OCI-LY3 (cell line): ENCODE measurements around the gene MCTP2.

Source experiments
- H2AFZ ChIP-seq: fragments of 200-600, 300-600 bp; shearing (Covaris generic); 2 replicates; pipeline ENCODE4 v1.6.0; 2014; ENCODE audit warnings: antibody characterized with exemption, low read depth, low read length
- H3K27ac ChIP-seq: fragments of 200-600, 300-600 bp; sonication (generic); 2 replicates; pipeline ENCODE4 v1.5.1; 2014; ENCODE audit warnings: mild to moderate bottlenecking, low read length, moderate library complexity, mixed read lengths
- H3K27me3 ChIP-seq: fragments of 200-600, 300-600 bp; sonication (generic); 2 replicates; pipeline ENCODE4 v1.6.1; 2014; ENCODE audit warnings: low read depth, low read length, mixed read lengths
- H3K36me3 ChIP-seq: fragments of 200-600, 300-600 bp; sonication (generic); replicated peaks from 2 replicates; pipeline ENCODE3; 2014; ENCODE audit warnings: low read depth, low read length, mixed read lengths
- H3K4me1 ChIP-seq: fragments of 300-600, 200-600 bp; sonication (generic); 2 replicates; pipeline ENCODE4 v1.6.1; 2014; ENCODE audit warnings: low read length, mixed read lengths
- H3K4me2 ChIP-seq: fragments of 200-600, 300-600 bp; sonication (generic); 2 replicates; pipeline ENCODE4 v1.6.1; 2014; ENCODE audit warnings: low read length, mixed read lengths
- H3K4me3 ChIP-seq: fragments of 300-600, 200-600 bp; sonication (generic); 2 replicates; pipeline ENCODE4 v1.5.1; 2014; ENCODE audit warnings: antibody characterized with exemption, mild to moderate bottlenecking, low read length, moderate library complexity
- H3K79me2 ChIP-seq: fragments of 300-600, 200-600 bp; shearing (Covaris generic); 2 replicates; pipeline ENCODE4 v1.6.1; 2014; ENCODE audit warnings: mild to moderate bottlenecking, low read length, mixed read lengths
- H3K9ac ChIP-seq: fragments of 300-600, 200-600 bp; shearing (Covaris generic); 2 replicates; pipeline ENCODE4 v1.6.0; 2014; ENCODE audit warnings: mild to moderate bottlenecking, low read length, moderate library complexity
- H3K9me3 ChIP-seq: fragments of 200-600, 300-600 bp; shearing (Covaris generic); 2 replicates; pipeline ENCODE4 v1.6.1; 2014; ENCODE audit warnings: low read length, mixed read lengths; ENCODE audit not compliant: insufficient read depth
- H4K20me1 ChIP-seq: fragments of 200-600, 300-600 bp; sonication (generic); 2 replicates; pipeline ENCODE4 v1.6.1; 2016; ENCODE audit warnings: low read length, mixed read lengths; ENCODE audit not compliant: insufficient read depth
- CTCF ChIP-seq: fragments of 200-600, 300-600 bp; sonication (generic); IDR thresholded peaks from 2 replicates; pipeline ENCODE4 v1.5.1; 2014; ENCODE audit warnings: antibody characterized with exemption, low read length, low read depth
- EZH2phosphoT487 ChIP-seq: fragments of 200-600 bp; shearing (Covaris generic); IDR thresholded peaks from 2 replicates; pipeline ENCODE4 v1.6.1; 2018; ENCODE audit warnings: antibody characterized with exemption, mixed run types, low read depth

Gene MCTP2

DNA sequence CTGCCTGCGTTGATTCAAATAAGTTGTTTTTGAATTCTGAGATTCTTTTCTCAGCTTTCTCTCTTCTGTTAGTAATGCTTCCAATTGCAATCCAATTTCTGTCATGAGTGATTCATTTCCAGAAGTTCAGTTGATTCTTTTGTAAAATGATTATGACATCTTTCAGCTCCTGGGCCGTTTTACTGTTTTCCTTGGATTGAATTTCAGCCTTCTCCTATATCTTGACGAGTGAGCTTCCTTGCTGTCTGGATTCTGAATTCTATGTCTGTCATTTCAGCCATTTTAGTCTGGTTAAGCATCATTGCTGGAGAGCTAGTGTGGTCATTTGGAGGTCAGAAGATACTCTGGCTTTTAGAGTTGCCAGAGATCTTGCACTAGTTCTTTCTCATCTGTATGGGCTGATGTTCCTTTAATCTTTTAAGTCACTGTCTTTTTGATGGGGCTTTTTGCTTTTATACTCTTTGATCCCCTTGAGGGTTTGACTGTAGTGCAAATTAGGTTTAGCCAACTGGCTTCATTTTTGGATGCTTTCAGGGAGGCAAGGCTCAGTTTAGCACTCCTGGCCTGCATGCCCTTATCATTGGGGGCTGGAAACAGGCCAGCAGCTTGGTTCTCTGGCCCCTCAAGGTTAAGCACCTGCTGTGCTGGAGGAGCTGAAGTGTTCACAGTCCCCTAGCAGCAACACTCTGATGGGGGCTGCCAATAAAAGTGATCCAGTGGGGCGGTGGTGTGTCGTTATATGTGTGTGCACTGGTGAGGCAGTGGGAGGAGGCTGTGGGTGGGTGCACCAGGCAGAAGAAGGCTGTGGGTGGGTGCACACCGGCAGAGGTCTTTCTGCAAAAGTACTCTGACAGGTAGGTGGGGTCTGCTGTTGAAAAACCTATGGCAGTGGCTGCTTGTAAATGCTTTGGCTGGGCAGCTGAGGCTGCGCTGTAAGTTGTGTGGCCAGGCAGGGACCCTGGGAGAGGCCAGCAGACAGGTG is 51.2 kb downstream of the MCTP2 start:
- Histone ChIP-seq H3K4me3 (no peak overlapping the region), H2AFZ (no peak overlapping the region), H3K4me2 (no peak overlapping the region), H3K27me3 (no peaks in the 10 kb centered on the region; the same call in 1 of the 2 replicates), H4K20me1 (no peaks in the 10 kb centered on the region), H3K4me1 (peaks cover 14% of the 10 kb centered on the region), H3K9me3 (peaks cover 3% of the 10 kb centered on the region; the same call in 1 of the 2 replicates), H3K36me3 (no peaks in the 10 kb centered on the region), H3K27ac (no peak overlapping the region), H3K9ac (no peak overlapping the region), H3K79me2 (no peaks in the 10 kb centered on the region)
- TF ChIP-seq CTCF (no peak), EZH2phosphoT487 (no peak)

DNA sequence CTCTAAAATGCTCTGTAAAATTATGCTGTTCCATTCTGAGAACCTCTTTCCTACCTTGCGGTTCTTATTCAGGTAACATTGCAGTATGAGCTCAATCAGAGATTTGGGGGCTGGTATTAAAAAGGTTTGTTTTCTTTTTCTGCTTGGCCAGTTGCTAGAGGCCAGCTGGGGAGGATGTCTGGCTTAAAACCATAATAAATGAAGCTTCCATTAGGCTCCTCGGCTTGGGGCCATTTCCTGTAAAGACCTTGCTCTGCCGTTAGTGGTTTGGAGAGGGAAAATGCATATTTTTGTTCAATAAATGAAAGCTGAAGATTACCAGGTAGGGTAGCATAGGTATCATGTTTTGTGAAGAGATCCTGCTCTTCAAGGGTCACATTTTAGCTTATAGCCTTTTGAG is 55.2 kb downstream of the MCTP2 start:
- H3K4me2 ChIP-seq: no peak overlapping the region; the same call in 1 of the 2 replicates
- H3K27ac ChIP-seq: no peak overlapping the region
- no peaks in the 10 kb centered on the region for H3K79me2 ChIP-seq
- H3K36me3 ChIP-seq: no peaks in the 10 kb centered on the region
- no peak overlapping the region for H3K4me3 ChIP-seq
- no peak overlapping the region for H3K9ac ChIP-seq
- TF ChIP-seq EZH2phosphoT487 (no peak), CTCF (no peak)
- peak overlapping the region; percentile 14; the same call in 1 of the 2 replicates for H2AFZ ChIP-seq
- H4K20me1 ChIP-seq: no peaks in the 10 kb centered on the region
- no peaks in the 10 kb centered on the region; the same call in 1 of the 2 replicates for H3K27me3 ChIP-seq
- peaks cover 29% of the 10 kb centered on the region for H3K4me1 ChIP-seq
- H3K9me3 ChIP-seq: peaks cover 6% of the 10 kb centered on the region; the same call in 1 of the 2 replicates

GRCh38 chr15:94287794-94288246 is 56.5 kb downstream of the MCTP2 start:
- Histone ChIP-seq H3K9me3 (peaks cover 10% of the 10 kb centered on the region; the same call in 1 of the 2 replicates), H3K36me3 (no peaks in the 10 kb centered on the region), H3K4me2 (peak overlapping the region; percentile 70), H3K27ac (no peak overlapping the region), H3K9ac (0 out of 2 replicates have a peak overlapping the region, but pooled peaks have one; percentile 4), H3K4me3 (peak overlapping the region; percentile 54), H3K79me2 (no peaks in the 10 kb centered on the region), H3K27me3 (no peaks in the 10 kb centered on the region; the same call in 1 of the 2 replicates), H3K4me1 (peaks cover 29% of the 10 kb centered on the region), H4K20me1 (no peaks in the 10 kb centered on the region), H2AFZ (no peak overlapping the region)
- TF ChIP-seq CTCF (peak; percentile 27), EZH2phosphoT487 (no peak)

- no peaks in the 10 kb centered on the region for H3K79me2 ChIP-seq
These were observed 59.4 kb downstream of the MCTP2 start for GRCh38 chr15:94290730-94291129.

More at GRCh38 chr15:94290730-94291129, 59.4 kb downstream of the MCTP2 start:
- Histone ChIP-seq H3K27ac (no peak overlapping the region), H3K27me3 (no peaks in the 10 kb centered on the region; the same call in 1 of the 2 replicates), H3K4me3 (no peak overlapping the region), H3K4me1 (peaks cover 29% of the 10 kb centered on the region), H3K36me3 (no peaks in the 10 kb centered on the region), H3K9me3 (peaks cover 10% of the 10 kb centered on the region; the same call in 1 of the 2 replicates), H2AFZ (no peak overlapping the region), H3K9ac (no peak overlapping the region), H3K4me2 (no peak overlapping the region), H4K20me1 (no peaks in the 10 kb centered on the region)
- TF ChIP-seq EZH2phosphoT487: no peak
- no peak for TF ChIP-seq CTCF
